Natural killer cell treated with Interleukin-12 subunit alpha and Interleukin-12 subunit beta and Interleukin-15 and Interleukin-18, amount 100 ng/mL, for 72 hours (primary cell): ENCODE data around the gene BMPR1A. TPM values are rescaled to one million over a fixed set of nuclear protein-coding genes. Genes with fewer than 3 reads are reported as not detected.

Experiments
- ATAC-seq, 2 donors: fragments of 150-1000 bp; cut with Tn5 transposase in 1 of 2; sonication (Bioruptor Pico), chemical (Tn5 transposase) in 1 of 2; 2 replicates each; pipeline ENCODE4 v1.10.0; 2021
- DNase-seq: peaks from one replicate; pipeline ENCODE4 v3.0.0; 2022; ENCODE audit warnings: low spot score
- H3K27ac Mint-ChIP-seq, 2 donors: 1 replicate in 1 of 2; 2 replicates in 1 of 2; pipeline ENCODE4 v1.8.0; 2022; ENCODE audit warnings: mixed read lengths in 2 of 2, mild to moderate bottlenecking in 1 of 2, moderate library complexity in 1 of 2
- H3K27me3 Mint-ChIP-seq, 2 donors: 1 replicate in 1 of 2; 2 replicates in 1 of 2; pipeline ENCODE4 v1.8.0; 2022; ENCODE audit warnings: mixed read lengths in 2 of 2
- H3K36me3 Mint-ChIP-seq: one replicate; pipeline ENCODE4 v1.8.0; 2022; ENCODE audit warnings: mixed read lengths
- H3K4me1 Mint-ChIP-seq, 2 donors: 1 replicate in 1 of 2; 2 replicates in 1 of 2; pipeline ENCODE4 v1.8.0; 2022; ENCODE audit warnings: low read depth in 2 of 2, mixed read lengths in 2 of 2, mild to moderate bottlenecking in 1 of 2
- H3K4me3 Mint-ChIP-seq: one replicate; pipeline ENCODE4 v1.8.0; 2022; ENCODE audit warnings: mixed read lengths
- H3K9me3 Mint-ChIP-seq: 2 replicates; pipeline ENCODE4 v1.8.0; 2022; ENCODE audit warnings: mixed read lengths
- total RNA-seq, 2 donors: library from RNA; stranded (reverse); gene quantifications; one replicate each; pipeline ENCODE4 v1.2.3, GENCODE V29; 2022

BMPR1A gene
- total RNA-seq, 2 donors from 2014 or later, result 8.2 to 11.5 TPM

- DNase-seq, result no peak
Observed at GRCh38 chr10:86964061-86964846, 207.8 kb downstream of the BMPR1A start.

GRCh38 chr10:86964847-86965190, 208.4 kb downstream of the BMPR1A start:
- no peak overlapping the region for H3K27ac Mint-ChIP-seq

More at GRCh38 chr10:86964061-86964846, 207.8 kb downstream of the BMPR1A start:
- Mint-ChIP-seq H3K4me1 (peaks cover 0 to 10% of the 10 kb centered on the region in 2 donors), H3K4me3 (no peak overlapping the region), H3K9me3 (no peaks in the 10 kb centered on the region), H3K27ac (no peak overlapping the region), H3K36me3 (no peaks in the 10 kb centered on the region), H3K27me3 (peaks cover 0 to 10% of the 10 kb centered on the region in 2 donors)
- ATAC-seq, result no peak

GRCh38 chr10:86965986-86966654, 209.7 kb downstream of the BMPR1A start:
- Mint-ChIP-seq H3K27me3 (peaks cover 0 to 10% of the 10 kb centered on the region in 2 donors), H3K36me3 (no peaks in the 10 kb centered on the region), H3K4me1 (peaks cover 0 to 10% of the 10 kb centered on the region in 2 donors), H3K9me3 (no peaks in the 10 kb centered on the region), H3K4me3 (no peak overlapping the region), H3K27ac (peak overlapping the region in 1 of 2 donors; percentile 38)
- DNase-seq (peak; percentile 48), ATAC-seq (no peak)

More at GRCh38 chr10:86964847-86965190, 208.4 kb downstream of the BMPR1A start:
- Mint-ChIP-seq H3K27me3 (peaks cover 0 to 10% of the 10 kb centered on the region in 2 donors), H3K4me3 (no peak overlapping the region), H3K4me1 (peaks cover 0 to 10% of the 10 kb centered on the region in 2 donors), H3K36me3 (no peaks in the 10 kb centered on the region), H3K9me3 (no peaks in the 10 kb centered on the region)
- DNase-seq (no peak), ATAC-seq (no peak)

GRCh38 chr10:86967481-86967941, 211.1 kb downstream of the BMPR1A start:
- no peak for ATAC-seq
- Mint-ChIP-seq H3K27me3 (peaks cover 2 to 10% of the 10 kb centered on the region in 2 donors), H3K9me3 (no peaks in the 10 kb centered on the region), H3K4me1 (peaks cover 8 to 17% of the 10 kb centered on the region in 2 donors), H3K27ac (no peak overlapping the region), H3K4me3 (no peak overlapping the region), H3K36me3 (no peaks in the 10 kb centered on the region)
- peak; percentile 51 for DNase-seq

- H3K27me3 Mint-ChIP-seq, result peaks cover 8 to 16% of the 10 kb centered on the region in 2 donors
- no peak within 1 kb of the TSS for H3K27ac Mint-ChIP-seq
- H3K4me1 Mint-ChIP-seq, result peaks cover 12 to 22% of the 10 kb centered on the region in 2 donors
- no peaks in the 10 kb centered on the region for H3K9me3 Mint-ChIP-seq
- DNase-seq (peak; percentile 52), ATAC-seq (no peak)
- H3K36me3 Mint-ChIP-seq, result no peaks in the 10 kb centered on the region
- H3K4me3 Mint-ChIP-seq, result no peak within 1 kb of the TSS
Observed at GRCh38 chr10:86968271-86968993, 212.0 kb downstream of the BMPR1A start, which contains the start of gene ADIRF. Gene ADIRF (plus strand): TSS chr10:86968482. CDS start chr10:86968545, 63 bp downstream.

- DNase-seq (no peak), ATAC-seq (no peak)
- Mint-ChIP-seq H3K27me3 (peaks cover 8 to 16% of the 10 kb centered on the region in 2 donors), H3K4me3 (no peak overlapping the region), H3K36me3 (no peaks in the 10 kb centered on the region), H3K9me3 (no peaks in the 10 kb centered on the region), H3K4me1 (peaks cover 12 to 22% of the 10 kb centered on the region in 2 donors), H3K27ac (no peak overlapping the region)
Observed at GRCh38 chr10:86968994-86969355, 212.6 kb downstream of the BMPR1A start.

GRCh38 chr10:86969421-86970041, 213.1 kb downstream of the BMPR1A start:
- no peaks in the 10 kb centered on the region for H3K9me3 Mint-ChIP-seq
- H3K4me1 Mint-ChIP-seq, result peaks cover 12 to 22% of the 10 kb centered on the region in 2 donors
- DNase-seq (no peak), ATAC-seq (no peak)
- peak overlapping the region; percentile 27 for H3K4me3 Mint-ChIP-seq
- peaks cover 8 to 20% of the 10 kb centered on the region in 2 donors for H3K27me3 Mint-ChIP-seq
- no peak overlapping the region for H3K27ac Mint-ChIP-seq
- no peaks in the 10 kb centered on the region for H3K36me3 Mint-ChIP-seq

- Mint-ChIP-seq H3K4me3 (peak overlapping the region; percentile 62), H3K4me1 (peaks cover 12 to 22% of the 10 kb centered on the region in 2 donors)
- DNase-seq, result peak; percentile 58
Observed at GRCh38 chr10:86970162-86970981, 214.0 kb downstream of the BMPR1A start.

GRCh38 chr10:86970982-86971231, 214.5 kb downstream of the BMPR1A start:
- Mint-ChIP-seq H3K36me3 (no peaks in the 10 kb centered on the region), H3K4me1 (peaks cover 12 to 18% of the 10 kb centered on the region in 2 donors), H3K27ac (no peak overlapping the region), H3K9me3 (no peaks in the 10 kb centered on the region), H3K27me3 (peaks cover 8 to 17% of the 10 kb centered on the region in 2 donors), H3K4me3 (peak overlapping the region; percentile 62)
- DNase-seq (no peak), ATAC-seq (no peak)

More at GRCh38 chr10:86970162-86970981, 214.0 kb downstream of the BMPR1A start:
- H3K36me3 Mint-ChIP-seq, result no peaks in the 10 kb centered on the region
- H3K27ac Mint-ChIP-seq, result no peak overlapping the region
- no peak for ATAC-seq
- H3K9me3 Mint-ChIP-seq, result no peaks in the 10 kb centered on the region
- peaks cover 8 to 21% of the 10 kb centered on the region in 2 donors for H3K27me3 Mint-ChIP-seq

GRCh38 chr10:86971232-86971991, 215.0 kb downstream of the BMPR1A start:
- peaks cover 12 to 14% of the 10 kb centered on the region in 2 donors for H3K4me1 Mint-ChIP-seq
- H3K36me3 Mint-ChIP-seq, result no peaks in the 10 kb centered on the region
- H3K27me3 Mint-ChIP-seq, result peaks cover 8 to 16% of the 10 kb centered on the region in 2 donors
- H3K9me3 Mint-ChIP-seq, result no peaks in the 10 kb centered on the region
- H3K27ac Mint-ChIP-seq, result peak overlapping the region; percentile 64 to 79
- DNase-seq (peak; percentile 86), ATAC-seq (peak; percentile 94)
- H3K4me3 Mint-ChIP-seq, result peak overlapping the region; percentile 83

GRCh38 chr10:86972613-86973380, 216.4 kb downstream of the BMPR1A start:
- Mint-ChIP-seq H3K4me3 (peak overlapping the region; percentile 39), H3K27ac (no peak overlapping the region), H3K36me3 (no peaks in the 10 kb centered on the region), H3K4me1 (peaks cover 11 to 12% of the 10 kb centered on the region in 2 donors), H3K9me3 (no peaks in the 10 kb centered on the region), H3K27me3 (peaks cover 8 to 17% of the 10 kb centered on the region in 2 donors)
- ATAC-seq (no peak), DNase-seq (no peak)
